Measurements from ENCODE around the gene MAPKAP1.

GRCh38 chr9:125745682-125746016, 38.6 kb upstream of the MAPKAP1 start:
- TF ChIP-seq CTCF (IDR thresholded peaks at IDR 0.05; ENCODE audit: insufficient read depth, low read length, poor library complexity, severe bottlenecking) (no peak), EZH2phosphoT487 (conservative IDR thresholded peaks at IDR 0.05; ENCODE audit: low read length) (no peak)
